Fibroblast of the aortic adventitia (primary cell): ENCODE results near the gene MARCHF10. TPM values are rescaled to one million over a fixed set of nuclear protein-coding genes. Genes with fewer than 3 reads are reported as not detected.

Experiments used
- DNase-seq: peaks from one replicate; pipeline ENCODE4 v3.0.0-alpha.2; 2010; ENCODE audit warnings: low read depth
- H3K4me3 ChIP-seq: 2 replicates; pipeline ENCODE4 v1.5.1; 2011; ENCODE audit warnings: low read depth, mild to moderate bottlenecking, control low read depth, low read length, moderate library complexity
- CTCF ChIP-seq: IDR thresholded peaks from 2 replicates; pipeline ENCODE4 v1.5.1; 2011; ENCODE audit warnings: mild to moderate bottlenecking, low read length, control low read depth, inconsistent platforms; ENCODE audit not compliant: insufficient read depth
- total RNA-seq: library from RNA; depleted of rRNA; stranded (reverse); fragments of >200 nt; gene quantifications from 2 replicates; pipeline ENCODE4 v1.2.3, GENCODE V29; 2012; ENCODE audit warnings: low replicate concordance

The MARCHF10 gene
- total RNA-seq, 1 donor: 0.09 TPM

GRCh38 chr17:62746941-62747340 is 61.2 kb downstream of the MARCHF10 start:
- no peak for TF ChIP-seq CTCF
- peak; percentile 20 for DNase-seq
- no peak overlapping the region for H3K4me3 ChIP-seq

- H3K4me3 ChIP-seq: no peak overlapping the region
- no peak for DNase-seq
- TF ChIP-seq CTCF: no peak
Observed at GRCh38 chr17:62745806-62746205, 62.3 kb downstream of the MARCHF10 start.

- no peak for TF ChIP-seq CTCF
- DNase-seq: no peak
- H3K4me3 ChIP-seq: no peak overlapping the region
Observed at GRCh38 chr17:62744259-62744658, 63.9 kb downstream of the MARCHF10 start.

GRCh38 chr17:62741290-62741689 is 66.8 kb downstream of the MARCHF10 start:
- TF ChIP-seq CTCF: no peak
- DNase-seq: no peak
- H3K4me3 ChIP-seq: no peak overlapping the region

- no peak for TF ChIP-seq CTCF
- no peak for DNase-seq
- H3K4me3 ChIP-seq: no peak overlapping the region
Observed at GRCh38 chr17:62739645-62740388, 68.3 kb downstream of the MARCHF10 start.

GRCh38 chr17:62738281-62738680 is 69.8 kb downstream of the MARCHF10 start:
- H3K4me3 ChIP-seq: no peak overlapping the region
- no peak for TF ChIP-seq CTCF
- no peak for DNase-seq

- no peak for TF ChIP-seq CTCF
- no peak for DNase-seq
- no peak overlapping the region for H3K4me3 ChIP-seq
Observed at GRCh38 chr17:62737513-62737912, 70.6 kb downstream of the MARCHF10 start.
